ENCODE results near the gene TMEM179. TPM values are rescaled to one million over a fixed set of nuclear protein-coding genes. Genes with fewer than 3 reads are reported as not detected.
"Not testable (repeated sequence)": the region's sequence is repeated elsewhere in the genome, so short reads cannot be mapped to it uniquely, and the experiment has no call there.

Gene TMEM179
- not detected for polyA plus RNA-seq (2012; ENCODE audit: insufficient read depth, insufficient read length)

GRCh38 chr14:104604458-104605449, at the start of gene TMEM179:
Gene TMEM179 (minus strand): TSS chr14:104604772. CDS start chr14:104604741, 31 bp downstream.
- H3K4me3 ChIP-seq (ENCODE audit: low read length): no peak within 1 kb of the TSS
- no peak for DNase-seq (ENCODE audit: low read depth, low spot score)

DNA sequence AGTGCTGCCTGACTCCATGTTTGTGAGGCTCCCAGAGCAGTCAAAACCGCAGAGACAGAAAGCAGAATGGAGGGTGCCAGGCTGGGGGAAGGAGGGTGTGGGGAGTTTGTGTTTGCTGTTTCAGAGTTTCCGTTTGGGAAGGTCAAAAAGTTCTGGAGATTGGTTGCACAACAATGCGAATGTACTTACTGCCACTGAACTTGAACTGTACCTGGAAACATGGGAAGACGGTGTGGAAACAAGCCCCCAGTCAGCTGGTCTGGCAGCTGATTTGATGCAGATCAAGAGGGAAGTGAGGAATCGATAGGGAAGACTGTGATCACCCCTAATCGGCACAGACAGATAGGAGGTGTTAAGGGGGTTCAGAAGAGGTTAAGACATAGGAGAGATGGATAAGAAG, 49.5 kb upstream of the TMEM179 start:
- no peak for DNase-seq (ENCODE audit: low read depth, low spot score)
- H3K4me3 ChIP-seq (ENCODE audit: low read length): no peak overlapping the region

GRCh38 chr14:104653130-104653920, 48.8 kb upstream of the TMEM179 start:
- not testable (repeated sequence) for H3K4me3 ChIP-seq (ENCODE audit: low read length); DNase-seq (ENCODE audit: low read depth, low spot score)

DNA sequence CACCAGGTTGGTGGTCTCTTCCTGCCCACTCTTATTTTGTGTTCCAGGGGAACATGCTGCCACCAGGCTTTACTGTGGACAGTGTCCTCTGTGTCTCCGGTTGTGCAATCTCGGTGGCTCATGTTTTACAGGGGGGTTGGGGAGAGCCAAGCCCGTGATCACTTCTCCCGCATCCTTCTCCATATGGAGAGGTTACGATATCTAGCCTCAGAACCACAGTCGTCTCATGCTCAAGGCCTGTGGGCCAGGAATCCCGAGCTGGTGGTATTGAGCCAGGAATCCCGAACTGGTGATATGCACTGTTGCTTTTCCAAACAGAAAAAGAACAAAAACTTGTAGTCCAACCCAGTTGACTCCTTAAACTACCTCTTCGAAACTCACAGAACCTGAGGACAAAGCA, 47.8 kb upstream of the TMEM179 start:
- no peak overlapping the region for H3K4me3 ChIP-seq (ENCODE audit: low read length)
- DNase-seq (ENCODE audit: low read depth, low spot score): no peak

DNA sequence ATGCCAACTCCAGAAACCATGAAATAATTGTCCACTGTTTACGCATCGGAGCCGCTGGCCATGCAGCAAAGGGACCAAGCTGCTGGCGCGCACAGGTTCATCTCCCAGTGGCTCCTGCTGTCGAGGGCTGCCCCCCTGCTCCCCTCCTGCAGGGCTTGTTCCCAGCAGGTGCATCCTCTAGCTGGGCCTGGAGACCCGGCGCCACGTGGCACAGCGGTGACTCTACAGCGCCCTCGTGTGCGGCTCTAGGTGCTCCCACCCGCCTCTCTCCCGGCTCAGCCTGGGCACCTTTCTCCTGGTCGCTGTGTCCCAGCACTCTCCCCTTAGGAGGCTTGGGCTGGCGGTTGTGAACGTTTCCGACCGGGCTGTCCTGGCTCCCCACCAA, 47.3 kb upstream of the TMEM179 start:
- H3K4me3 ChIP-seq (ENCODE audit: low read length): no peak overlapping the region
- DNase-seq (ENCODE audit: low read depth, low spot score): no peak

GRCh38 chr14:104650981-104651875, 46.7 kb upstream of the TMEM179 start:
- DNase-seq (ENCODE audit: low read depth, low spot score): no peak
- no peak overlapping the region for H3K4me3 ChIP-seq (ENCODE audit: low read length)

GRCh38 chr14:104650057-104650980, 45.7 kb upstream of the TMEM179 start:
- DNase-seq (ENCODE audit: low read depth, low spot score): peak; percentile 19

DNA sequence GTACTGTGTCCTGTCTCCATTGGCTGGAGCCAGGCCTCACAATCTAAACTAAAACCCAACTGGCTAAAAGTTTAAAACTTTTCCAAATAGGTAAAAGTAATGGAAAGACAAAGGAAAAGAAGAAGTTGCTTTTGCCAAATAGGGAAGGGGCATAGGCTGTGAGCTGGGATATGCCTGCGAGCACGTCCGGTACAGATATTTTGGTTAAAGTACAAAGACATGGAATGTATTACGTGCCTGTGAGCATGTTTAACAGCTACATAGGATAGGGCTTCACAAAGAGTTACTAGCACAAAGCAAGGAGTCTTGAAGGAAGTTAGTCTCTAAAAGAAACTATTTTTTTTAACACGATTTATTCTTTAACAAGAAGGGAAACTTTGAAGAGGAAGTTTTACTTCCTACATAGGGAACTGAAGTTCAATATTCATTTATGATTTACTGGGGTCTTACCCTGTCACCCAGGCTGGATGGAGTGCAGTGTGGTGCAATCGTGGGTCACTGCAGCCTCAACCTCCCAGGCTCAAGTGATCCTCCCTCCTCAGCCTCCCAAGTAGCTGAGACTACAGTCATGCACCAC, 43.0 kb upstream of the TMEM179 start:
- H3K4me3 ChIP-seq (ENCODE audit: low read length): no peak overlapping the region

More at GRCh38 chr14:104650057-104650980, 45.7 kb upstream of the TMEM179 start:
- H3K4me3 ChIP-seq (ENCODE audit: low read length): no peak overlapping the region

DNA sequence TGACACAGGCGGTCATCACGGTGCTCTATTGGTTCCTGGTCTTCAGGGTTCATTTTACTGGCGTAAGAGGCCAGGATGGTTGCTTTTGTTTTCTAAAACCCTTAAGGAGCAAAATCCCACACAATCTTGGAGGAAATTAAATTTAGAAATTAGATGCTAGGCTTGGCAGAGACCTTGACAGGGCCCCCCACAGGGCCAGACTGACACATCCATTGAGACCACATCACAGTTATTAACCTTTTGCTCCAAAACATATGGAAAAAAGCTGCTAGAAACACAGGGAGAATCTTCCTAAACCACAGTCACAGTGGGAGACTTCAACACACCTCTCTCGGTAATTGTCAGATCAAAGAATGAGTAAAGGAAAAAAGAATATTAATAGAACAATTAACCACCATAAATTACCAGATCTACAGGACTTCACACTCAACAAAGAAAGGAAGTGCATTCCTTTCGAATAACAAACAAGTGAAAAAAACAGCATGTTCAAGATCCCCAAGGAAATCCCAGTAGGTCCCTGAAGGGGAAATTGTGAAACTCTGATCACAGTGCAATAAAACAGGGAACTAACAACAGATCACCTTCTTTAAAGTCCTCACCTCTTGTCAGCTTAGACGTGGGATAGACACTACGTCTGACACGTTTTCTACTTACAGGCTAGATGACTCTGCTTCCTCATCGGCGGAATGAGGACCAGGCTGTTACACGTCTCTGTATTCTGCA, 40.2 kb upstream of the TMEM179 start:
- no peak overlapping the region for H3K4me3 ChIP-seq (ENCODE audit: low read length)
- DNase-seq (ENCODE audit: low read depth, low spot score): no peak

More for the DNA sequence above, 43.0 kb upstream of the TMEM179 start:
- no peak for DNase-seq (ENCODE audit: low read depth, low spot score)

DNA sequence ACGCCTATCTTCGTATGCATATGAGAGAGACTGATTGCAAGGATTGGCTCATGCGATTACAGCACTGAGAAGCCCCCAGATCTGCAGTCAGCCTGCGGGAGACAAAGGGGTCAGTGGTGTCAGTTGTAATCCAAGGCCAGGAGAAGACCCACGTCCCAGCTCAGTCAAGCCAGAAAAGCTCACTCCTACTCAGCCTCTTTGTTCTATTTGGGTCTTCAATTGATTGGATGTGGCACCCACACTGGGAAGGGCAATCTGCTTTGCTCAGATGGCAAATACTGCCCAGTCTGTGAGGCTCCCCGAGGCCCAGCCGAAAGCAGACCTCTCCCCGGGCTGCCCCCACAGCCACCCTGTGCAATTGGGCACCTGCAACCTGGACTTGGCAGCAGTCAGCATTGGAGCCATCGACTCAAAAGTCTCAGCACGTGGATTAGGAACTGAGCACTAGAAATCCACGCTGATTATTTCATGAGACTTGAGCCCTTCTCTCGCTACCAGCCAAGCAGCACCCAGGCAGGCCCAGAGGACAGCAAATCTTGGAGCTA, 39.6 kb upstream of the TMEM179 start:
- H3K4me3 ChIP-seq (ENCODE audit: low read length): no peak overlapping the region
- no peak for DNase-seq (ENCODE audit: low read depth, low spot score)

GRCh38 chr14:104643306-104643705, 38.7 kb upstream of the TMEM179 start:
- no peak for DNase-seq (ENCODE audit: low read depth, low spot score)
- H3K4me3 ChIP-seq (ENCODE audit: low read length): no peak overlapping the region

GRCh38 chr14:104642540-104642868, 37.9 kb upstream of the TMEM179 start:
- no peak overlapping the region for H3K4me3 ChIP-seq (ENCODE audit: low read length)
- DNase-seq (ENCODE audit: low read depth, low spot score): no peak

- DNase-seq (ENCODE audit: low read depth, low spot score): no peak
- H3K4me3 ChIP-seq (ENCODE audit: low read length): no peak overlapping the region
Observed at GRCh38 chr14:104641753-104642539, 37.4 kb upstream of the TMEM179 start.

DNA sequence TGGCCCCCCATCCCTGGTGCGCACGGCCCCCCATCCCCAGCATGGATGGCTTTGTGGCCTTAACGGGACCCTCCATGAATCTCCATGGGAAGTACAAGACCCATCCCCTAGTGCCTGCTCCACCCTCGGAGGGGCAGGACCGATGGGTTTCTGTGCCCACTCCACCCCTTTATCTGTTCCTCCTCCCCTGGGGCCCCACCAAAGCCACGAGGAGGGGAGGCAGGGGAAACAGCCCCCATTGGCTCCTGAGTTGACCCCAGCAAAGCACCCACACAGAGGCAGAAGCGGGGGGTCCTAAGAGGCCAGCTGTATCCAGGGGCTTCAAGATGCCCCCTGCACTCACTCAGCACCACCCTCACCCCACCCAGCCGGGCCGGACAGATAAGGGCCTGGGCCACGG, 36.1 kb upstream of the TMEM179 start:
- no peak overlapping the region for H3K4me3 ChIP-seq (ENCODE audit: low read length)
- DNase-seq (ENCODE audit: low read depth, low spot score): no peak

DNA sequence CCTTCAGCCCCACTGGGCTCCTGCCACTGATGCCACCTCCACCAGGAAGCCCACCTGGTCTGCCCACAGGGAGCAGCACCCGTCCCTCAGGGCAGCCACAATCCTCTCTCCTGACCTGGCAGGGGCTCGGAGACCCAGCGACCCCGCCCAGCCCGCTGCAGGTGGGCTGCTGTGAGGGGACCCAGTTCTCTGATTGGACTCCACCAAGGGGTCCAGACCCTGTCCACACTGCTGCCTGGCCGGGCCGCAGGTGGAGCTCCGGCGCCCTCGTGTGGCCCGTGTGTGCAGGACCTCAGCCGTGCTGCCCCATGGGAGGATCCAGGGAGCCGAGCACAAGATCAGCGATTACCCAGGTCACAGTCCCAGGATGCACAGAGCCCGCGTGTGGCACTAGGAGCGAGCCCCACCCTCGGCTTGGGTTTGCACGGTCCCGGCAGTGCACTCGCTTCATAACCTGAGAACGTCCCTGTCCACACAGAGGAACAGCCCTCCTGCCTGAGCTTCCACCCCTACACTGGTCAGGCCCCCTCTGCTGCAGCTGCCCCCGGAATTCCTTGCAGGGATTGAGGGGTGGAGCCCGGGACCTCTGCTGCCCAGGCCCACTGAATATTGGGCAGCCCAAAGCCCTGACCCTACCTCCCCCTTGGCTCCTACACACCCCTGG, 35.4 kb upstream of the TMEM179 start:
- H3K4me3 ChIP-seq (ENCODE audit: low read length): no peak overlapping the region
- no peak for DNase-seq (ENCODE audit: low read depth, low spot score)

- no peak for DNase-seq (ENCODE audit: low read depth, low spot score)
- no peak overlapping the region for H3K4me3 ChIP-seq (ENCODE audit: low read length)
Observed at GRCh38 chr14:104639471-104639870, 34.9 kb upstream of the TMEM179 start.
